NCI-H446 (cell line): ENCODE results near the gene CYB5A.

Experiments used
- DNase-seq, 2 experiments: peaks; one replicate each; lab custom pipeline; 2025; lab: John Stamatoyannopoulos, UW

Gene CYB5A

DNA sequence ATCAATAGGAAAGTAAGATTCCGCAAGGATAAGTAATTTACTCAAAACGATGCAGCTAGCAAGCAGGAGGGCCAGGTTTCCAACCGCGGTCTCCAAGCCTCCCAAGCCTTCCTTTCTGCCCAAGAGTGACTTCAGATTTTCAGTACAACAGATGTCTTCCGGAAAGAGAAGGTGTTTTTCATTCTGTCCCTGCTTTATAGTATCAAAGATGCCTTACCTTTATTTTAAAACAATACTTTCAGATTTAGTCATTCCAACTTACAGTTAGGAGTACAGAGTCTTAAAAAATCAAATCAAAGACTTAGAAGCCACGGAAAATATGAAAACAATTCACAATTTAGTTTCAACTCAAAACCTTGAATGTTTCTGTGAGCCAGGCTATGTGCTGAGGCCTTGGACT, 43.6 kb downstream of the CYB5A start:
- no peak for DNase-seq

DNA sequence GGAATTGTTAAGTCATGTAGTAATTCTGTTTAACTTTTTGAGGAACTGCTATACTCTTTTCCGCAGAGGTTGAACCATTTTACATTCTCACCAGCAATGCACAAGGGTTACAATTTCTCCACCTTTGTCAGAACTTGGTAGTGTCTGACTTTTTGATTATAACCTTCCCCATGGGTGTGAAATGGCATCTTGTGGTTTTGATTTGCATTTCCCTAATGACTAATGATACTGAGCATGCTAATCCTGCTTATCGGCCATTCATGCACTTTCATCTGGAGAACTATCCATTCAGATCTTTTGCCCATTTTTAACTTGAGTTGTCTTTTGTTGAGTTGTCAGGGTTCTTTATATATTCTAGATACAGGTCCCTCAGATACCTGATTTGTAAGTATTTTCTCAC, 47.2 kb downstream of the CYB5A start:
- no peak for DNase-seq

DNA sequence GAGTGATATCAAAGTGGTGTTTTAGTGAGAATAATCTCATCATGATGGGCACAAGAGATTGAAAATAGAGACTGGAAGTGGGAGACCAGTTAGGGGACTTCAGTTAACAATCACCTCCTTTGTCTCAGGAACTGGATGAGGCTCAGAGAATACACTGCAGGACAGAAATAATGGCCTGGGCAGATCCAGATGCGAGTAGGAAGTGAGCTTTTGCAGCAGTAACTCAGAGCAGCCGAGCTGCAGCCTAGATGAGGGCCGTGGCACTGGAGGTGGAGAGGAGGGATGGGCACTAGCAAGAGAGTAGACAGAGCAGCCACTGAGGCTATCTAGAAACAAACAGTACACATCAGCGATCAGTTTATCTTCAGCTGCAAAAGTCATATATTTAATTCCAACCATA, 48.6 kb downstream of the CYB5A start:
- DNase-seq = no peak

DNA sequence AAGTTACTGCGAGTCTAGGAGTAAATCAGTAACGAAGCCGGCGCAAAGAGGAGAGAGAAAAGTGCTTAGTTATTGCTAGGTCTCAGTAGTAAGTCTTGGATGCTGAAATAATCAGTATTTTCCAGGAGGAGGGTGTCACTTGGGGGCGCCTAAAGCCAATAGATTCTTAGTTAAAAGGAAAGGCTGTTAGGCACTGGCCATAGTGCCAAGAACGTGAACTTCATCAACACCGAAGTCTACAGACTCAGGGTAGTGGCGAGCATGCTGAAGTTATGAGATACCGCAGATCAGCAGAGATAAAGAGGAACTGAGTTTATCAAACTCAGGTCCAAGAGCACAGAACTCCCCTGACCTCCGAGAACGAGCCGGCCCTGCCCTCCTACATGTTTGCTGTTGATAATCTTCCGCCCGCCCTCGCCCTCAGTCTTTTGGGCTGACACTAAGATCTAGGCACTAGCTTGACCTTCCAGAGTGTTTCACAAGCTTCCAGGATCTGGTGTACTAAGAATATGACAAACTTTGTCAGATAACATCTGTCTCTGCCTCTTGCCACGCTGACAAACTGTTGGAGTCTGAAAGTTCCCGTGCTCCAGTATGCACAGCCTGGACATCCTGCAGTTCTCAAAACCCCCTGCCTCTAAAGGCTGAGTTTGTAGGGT, 49.2 kb downstream of the CYB5A start:
- DNase-seq = no peak

DNA sequence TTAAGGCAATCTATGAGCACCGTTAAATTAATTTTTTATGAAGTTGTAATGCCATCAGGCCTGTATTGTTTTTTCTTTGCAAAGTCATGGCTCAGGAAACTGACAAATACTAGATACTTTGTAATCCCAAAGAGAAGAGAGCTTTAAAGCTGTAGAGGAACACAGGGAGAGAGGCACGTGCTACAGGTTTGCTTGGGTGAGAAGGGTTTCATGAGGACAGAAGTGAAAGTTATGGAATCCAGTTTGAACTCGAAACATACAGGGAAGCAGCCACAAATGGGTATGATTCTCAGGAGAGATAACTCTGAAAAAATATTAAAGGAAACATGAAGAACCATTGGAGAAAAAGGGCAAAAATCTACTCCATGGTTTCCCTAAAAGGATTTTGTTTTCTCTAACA, 49.8 kb downstream of the CYB5A start:
- no peak for DNase-seq

DNA sequence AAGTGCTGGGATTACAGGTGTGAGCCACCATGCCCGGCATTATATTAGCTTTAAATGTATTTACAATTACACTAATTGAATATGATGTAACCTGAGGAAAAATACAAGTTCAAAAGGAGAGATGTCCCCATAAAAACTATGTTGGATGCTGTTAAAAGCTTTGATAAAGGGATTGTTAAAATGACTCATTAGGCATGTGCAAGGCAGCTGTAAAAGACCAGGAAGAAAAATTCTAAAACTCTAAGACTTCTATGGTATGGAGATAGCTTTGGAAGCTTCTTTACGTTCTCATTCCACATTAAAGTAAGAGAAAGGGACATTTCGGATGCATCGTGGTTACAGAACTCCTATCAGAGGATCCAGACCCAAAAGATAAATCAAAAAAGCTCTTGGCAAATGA, 50.3 kb downstream of the CYB5A start:
- DNase-seq = no peak

DNA sequence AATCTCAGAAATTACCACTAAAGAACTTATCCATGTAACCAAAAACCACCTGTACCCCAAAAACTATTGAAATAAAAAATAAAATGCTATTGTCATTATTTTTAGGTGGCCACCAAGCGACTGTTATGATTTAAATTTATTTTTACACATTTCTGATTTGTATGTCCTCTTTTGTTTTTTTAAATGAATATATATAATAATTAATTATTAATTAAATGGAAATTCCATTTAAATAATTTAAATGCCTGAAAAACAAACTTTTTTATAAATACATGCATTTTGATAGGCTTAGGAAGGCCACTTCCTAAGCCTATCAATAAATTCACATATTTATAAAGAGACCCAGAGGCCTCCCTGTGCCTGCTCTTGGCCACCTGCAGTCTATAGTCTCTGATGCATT, 52.2 kb downstream of the CYB5A start:
- DNase-seq = no peak

DNA sequence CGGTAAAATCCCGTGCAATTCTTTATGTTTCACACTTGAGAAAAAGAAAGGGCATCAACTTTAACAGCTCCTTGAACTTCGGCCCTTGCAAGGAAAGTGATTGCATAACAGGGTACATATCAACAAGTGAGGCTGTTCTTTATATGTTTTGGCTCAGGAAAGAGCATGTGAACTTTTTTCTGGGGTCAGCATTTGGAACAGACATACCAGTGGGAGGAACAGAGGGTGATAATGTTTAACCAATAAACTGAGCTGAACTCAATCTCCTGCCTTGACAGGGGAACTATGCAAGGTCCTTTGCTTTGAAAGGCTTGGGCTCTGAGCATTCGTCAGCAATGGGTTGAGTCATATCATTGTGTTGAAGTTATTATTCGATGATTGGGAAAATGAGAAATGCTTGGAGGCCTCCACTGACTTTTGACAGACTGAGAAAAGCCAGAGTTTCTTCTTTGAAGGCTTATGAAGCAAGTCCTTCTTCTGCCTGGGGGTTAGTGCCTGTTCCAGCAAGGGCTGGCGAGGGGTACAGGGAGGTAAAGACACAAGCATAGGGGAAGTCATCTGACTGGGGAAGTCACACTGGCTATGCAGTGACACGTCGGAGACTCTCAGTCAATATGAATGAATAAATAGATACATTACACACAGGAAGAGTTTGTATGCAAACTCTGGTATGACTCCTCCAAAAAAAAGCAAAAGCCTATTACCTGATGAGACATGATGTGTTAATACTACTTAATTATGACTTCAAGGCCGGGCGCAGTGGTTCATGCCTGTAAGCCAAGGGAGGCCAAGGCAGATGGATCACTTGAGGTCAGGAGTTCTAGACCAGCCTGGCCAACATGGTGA, 57.2 kb downstream of the CYB5A start:
- DNase-seq = no peak

DNA sequence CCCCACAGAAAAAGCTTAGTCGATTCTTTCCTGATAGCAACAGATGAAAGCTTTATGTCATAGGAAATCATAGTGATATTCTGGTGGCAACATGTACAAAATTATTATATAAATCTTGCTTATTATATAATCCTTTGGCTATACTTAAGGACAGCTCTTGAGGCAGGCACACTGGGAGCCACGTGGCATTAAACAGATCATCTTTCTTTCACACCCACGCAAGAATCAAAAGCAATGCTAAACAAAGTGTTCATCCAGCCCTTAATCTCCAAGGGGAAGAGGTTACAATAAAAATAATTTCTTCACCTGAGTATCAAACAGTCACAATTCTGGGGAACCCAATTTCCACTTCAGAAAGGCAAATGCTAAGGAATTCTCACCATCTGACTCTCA, 57.8 kb downstream of the CYB5A start:
- no peak for DNase-seq

DNA sequence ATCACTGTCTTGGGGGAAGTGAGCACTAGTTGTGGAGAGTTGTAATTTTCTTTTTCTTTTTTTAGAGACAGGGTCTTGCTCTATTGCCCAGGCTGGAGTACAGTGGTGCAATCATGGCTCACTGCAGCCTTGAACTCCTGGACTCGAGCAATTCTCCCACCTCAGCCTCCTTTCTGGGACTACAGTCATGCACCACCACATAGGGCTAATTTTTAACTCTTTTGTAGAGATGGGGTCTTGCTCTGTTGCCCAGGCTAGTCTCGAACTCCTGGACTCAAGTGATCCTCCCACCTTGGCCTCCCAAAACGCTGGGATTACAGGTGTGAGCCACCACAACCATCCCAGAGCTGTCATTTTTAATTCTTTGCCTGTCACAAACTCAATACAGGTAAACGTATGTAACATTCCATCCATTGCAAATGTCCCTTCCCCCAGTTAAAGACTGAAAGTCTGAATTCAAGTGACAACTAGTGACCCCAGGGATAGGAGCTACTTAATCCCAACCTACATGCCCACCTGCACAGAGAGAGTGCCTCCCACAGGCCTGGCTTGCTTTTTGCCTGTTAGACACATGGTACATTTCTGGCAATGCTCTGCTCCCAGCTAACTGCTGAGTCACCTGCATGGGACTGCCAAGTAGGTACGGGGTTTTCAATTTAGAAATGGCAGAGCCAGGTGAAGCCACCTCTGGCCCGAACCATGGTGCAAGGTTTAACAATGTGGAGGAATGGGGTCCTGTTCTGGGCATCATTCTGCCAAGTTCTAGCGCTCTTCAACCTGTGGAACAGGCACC, 60.6 kb downstream of the CYB5A start:
- no peak for DNase-seq

DNA sequence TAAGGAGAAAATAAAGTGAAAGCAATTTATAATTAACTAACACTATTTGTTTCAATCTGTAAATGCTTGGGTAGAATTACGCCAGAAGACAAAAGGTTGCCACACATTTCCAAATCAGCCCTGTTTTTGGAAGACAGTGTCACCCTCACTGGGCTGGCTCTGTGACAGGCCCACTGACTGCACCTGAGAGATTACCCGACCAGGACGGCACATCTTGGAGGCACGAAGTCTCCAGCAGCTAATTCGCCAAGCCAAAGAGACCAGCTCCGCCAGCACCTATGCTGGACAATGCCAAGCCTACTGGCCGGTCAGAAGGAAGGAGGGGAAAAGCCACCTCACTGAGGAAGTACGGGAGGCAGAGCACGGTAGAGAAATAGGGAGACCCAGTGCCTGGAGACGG, 61.9 kb downstream of the CYB5A start:
- DNase-seq = no peak

DNA sequence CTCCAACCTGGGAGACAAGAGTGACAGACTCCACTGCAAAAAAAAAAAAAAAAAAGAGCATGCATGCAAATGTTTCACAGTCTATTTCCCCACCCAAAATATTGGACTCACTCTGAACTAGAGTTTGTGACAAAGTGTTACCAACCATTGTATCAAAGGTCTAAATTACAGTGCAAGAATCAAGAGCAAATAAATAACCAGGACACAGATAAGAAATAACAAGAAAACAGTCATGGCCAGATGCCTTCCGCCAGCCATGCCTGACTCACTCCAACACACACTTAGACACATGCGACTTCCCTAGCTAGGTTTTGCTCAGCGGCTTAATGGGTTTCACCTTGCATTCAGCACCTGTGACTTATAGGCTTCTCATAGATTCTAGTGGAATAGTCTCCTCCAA, 62.8 kb downstream of the CYB5A start:
- DNase-seq = no peak

DNA sequence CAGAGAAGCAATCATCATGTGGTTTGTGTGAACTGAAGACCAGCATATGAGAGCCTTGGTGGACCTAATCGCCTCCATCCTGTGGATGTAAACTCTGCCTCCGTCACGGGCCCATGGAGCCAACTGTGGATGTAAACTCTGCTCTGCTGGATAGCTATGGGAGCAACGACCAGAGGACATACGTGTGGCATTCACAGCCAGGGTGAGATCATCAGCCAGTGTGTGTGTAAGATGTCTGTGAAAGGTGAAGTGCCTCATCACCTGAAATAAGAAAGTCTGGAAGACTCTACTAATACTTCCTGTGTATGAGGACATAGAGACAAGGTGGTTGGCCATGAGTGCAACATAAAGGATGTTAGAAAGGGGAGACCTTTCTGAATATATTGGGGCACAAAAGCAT, 63.5 kb downstream of the CYB5A start:
- no peak for DNase-seq

DNA sequence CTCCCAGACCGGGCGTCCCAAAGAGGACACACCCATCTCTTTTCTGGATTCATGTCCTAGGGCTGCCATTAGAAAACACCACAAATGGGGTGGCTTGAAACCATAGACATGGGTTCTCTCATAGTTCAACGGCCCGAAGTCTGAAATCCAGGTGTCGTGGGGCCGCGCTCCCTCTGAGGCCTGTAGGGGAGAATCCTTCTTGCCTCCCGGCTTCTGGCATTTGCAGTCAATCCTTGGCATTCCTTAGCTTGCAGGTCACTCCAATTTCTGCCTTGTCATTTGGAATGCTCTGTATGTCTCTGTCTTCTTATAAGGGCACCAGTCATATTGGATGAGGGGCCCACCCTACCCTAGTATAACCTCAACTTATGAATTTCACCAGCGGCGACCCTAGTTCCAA, 65.1 kb downstream of the CYB5A start:
- DNase-seq = no peak

DNA sequence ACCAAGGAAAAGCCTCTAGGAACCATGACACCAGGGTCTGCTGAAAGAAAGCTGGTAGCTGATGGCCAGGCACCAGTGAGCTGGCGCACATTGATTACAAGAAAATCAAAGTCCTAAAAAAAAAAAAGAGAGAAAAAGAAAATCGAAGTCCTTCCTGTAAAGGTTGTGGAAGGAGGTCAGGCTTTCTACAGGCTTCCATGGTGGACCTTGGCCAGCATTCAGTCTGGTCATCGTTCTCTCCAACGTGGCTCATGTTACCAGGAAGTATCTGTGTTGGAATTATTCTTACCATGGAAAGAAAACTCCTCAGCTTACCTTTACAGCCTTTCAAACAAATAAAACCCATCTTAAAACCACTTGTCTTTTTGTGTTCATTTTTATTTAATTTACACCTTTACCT, 65.6 kb downstream of the CYB5A start:
- DNase-seq = no peak

DNA sequence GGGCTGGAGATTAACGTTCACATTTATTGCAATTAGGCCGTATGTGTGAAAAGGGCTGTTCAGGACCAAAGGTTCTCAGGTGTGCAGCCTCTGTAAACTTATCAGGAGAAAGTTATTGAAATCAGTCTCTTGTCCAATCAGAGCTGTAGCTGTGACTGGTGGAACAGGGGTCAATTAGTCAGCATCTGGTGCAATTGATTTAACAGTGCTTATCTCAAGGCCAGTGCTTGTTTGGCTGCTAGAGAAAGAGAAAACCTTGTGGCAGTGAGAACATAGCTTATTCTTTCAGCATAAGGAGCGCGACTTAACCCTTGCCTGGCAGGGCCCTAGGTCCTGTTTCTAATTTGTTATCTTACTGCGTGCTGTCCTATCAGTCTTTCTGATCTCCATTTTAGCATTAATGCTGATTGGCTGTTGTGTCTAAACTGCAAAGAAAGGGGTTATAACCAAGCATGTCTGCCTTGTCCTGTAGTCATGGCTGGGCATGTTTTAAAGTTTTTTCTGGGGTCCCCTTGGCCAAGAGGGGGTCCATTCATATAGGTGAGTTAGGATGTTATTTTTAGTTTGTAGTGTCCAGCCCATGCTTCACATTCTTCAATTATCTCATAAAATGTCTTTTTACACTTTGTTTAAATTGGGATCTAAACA, 66.4 kb downstream of the CYB5A start:
- no peak for DNase-seq

DNA sequence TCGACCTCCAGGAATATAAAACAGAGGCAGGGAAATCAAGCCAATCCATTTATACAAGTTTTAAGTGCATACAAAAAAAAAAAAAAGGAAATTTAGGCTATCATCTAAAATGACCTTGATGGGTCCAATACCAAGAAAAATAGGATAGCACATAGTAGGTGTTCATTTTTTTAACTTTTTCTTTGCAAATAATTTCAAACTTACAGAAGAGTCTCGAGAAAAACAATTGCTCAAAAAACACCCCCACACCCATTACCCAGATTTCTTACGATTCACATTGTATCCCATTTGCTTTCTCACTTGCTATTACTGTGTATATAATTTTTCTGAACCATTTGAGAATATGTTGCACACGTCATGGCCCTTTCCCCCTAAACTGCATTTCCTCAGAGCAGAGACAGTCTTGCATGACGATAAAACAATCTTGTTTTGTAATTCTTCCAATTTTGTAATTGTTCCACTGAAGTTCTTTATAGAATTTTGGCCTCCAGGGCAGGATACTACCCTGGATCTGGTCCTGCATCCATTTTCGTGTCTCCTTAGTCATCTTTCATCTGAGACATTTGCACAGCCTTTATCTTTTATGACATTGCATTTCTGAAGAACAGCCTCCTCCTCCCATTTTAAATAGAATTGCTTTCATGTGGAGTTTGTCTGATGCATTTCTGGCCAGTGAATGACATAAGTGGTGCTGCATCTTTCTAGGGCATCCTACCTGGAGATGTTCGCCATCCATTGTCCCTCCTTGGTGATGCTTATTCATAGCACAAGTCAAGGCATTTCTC, 68.9 kb downstream of the CYB5A start:
- DNase-seq = no peak

DNA sequence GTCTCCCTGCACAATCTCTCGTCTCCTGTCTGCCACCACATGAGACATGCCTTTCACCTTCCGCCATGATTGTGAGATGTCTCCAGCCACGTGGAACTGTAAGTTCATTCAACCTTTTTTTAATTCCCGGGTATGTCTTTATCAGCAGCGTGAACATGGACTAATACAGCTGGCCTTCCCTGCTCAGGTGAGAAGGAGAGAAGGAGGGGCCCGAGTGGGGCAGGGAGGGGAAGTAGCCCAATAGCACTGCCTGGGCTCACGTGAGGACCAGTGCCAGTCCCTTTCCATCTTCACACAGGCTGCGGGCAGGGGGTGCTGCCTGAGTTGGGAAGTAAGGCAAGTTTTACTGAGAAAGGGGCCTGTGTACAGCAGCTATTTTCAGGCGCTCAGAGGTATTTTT, 70.7 kb downstream of the CYB5A start:
- DNase-seq = no peak

DNA sequence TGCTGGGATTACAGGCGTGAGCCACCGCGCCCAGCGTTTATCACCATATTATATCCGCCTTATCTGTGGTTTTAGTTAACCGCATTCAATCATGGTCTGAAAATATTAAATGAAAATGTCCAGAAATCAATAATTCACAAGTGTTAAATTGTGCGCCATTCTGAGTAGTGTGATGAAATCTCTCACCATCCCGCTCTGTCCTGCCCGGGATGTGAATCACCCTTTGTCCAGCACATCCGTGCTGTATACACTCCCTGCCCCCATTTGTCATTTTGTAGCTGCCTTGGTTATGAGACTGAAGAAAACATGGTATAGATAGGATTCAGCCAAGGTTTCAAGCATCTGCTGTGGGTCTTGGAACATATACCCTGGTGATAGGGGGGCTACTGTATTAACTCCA, 72.7 kb downstream of the CYB5A start:
- DNase-seq = no peak

DNA sequence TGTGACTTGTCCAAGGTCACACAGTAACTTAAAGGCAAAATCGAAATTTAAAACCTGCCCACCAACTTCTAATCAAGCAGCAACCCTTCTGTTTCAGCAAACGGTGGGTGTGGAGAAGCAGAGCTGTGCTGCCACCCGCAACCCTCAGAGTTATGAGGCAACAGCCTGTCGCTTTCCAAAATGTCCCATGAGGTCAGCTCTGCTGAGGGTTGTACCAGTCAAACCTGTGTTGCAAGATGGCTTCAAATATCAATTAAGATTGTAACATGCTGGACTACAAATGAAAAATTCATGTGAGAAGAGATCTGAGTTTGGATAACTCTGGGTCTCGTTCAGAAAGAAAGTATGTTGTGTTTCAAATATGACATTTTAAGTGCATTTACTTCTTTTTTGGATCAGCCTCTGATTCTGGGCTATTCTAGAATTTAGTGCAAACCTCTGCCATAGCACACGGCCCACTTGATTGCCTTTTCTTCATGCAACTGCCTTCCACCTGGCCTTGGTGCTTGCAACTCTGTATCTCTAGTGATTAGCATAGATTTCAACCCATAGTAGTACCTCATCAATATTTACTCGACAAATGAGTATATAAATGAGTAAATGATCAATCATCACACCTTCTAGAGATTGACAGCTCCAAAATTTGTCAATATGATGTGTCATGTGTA, 74.2 kb downstream of the CYB5A start:
- DNase-seq = no peak

DNA sequence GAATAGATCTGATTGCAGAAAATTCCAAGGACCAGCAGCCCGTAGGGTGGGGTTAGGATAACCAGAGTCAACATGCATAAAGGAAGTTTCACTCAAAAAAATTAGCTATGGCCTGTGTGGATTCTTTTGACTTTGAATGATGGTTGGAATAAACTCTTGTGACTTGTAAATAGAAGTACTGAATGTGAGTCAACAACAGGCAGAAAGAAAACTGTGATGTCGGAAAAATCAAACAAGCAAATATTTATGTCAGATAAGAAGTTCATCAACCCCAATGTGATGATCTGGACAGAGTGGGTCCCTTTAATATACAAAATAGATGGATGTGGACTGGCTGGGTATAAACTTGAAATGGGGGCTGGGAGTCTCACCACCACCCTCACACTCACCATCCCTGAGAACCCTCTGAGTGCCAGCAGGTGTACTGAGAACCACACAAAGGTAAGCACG, 75.1 kb downstream of the CYB5A start:
- no peak for DNase-seq
